Suprapubic skin (tissue), 3 donors: ENCODE measurements around the gene SACS.

Source experiments
- POLR2AphosphoS5 ChIP-seq, 3 donors: sonication (generic); formaldehyde crosslinking; IDR thresholded peaks; one replicate each; pipeline ENCODE4 v1.6.1; 2017; ENCODE audit warnings: antibody characterized with exemption in 3 of 3
- TF ChIP-seq, protein P1 (sequence below), 2 donors: fragments of 200-600 bp in 1 of 2; fragments of 450-650 bp in 1 of 2; sonication (generic) in 1 of 2; IDR thresholded peaks; one replicate each; pipeline ENCODE4 v1.5.1; 2016 to 2019; ENCODE audit warnings: antibody characterized with exemption in 2 of 2, mild to moderate bottlenecking in 1 of 2, moderate library complexity in 1 of 2

DNA sequence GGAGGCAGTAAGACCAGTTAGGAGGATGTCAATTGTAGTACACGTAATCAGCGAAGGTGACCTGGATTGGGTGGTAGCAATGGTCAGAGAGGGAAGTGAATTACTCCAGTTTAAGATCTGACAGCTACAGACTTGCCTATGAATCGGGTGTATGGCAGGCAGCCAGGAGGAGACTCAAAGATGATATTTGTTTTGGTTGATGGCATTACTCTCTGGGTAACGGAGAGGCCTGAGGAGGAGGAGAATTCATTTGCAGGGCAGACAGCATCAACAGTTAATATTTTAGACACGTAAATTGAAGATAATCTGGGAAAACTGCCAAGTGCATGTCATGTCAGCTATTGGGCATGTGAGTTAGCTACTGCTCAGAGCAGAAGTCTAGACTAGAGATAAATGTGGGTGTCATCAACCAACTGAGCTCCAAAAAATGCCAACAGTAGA, 143.6 kb downstream of the SACS start:
- TF ChIP-seq, protein P1, sequence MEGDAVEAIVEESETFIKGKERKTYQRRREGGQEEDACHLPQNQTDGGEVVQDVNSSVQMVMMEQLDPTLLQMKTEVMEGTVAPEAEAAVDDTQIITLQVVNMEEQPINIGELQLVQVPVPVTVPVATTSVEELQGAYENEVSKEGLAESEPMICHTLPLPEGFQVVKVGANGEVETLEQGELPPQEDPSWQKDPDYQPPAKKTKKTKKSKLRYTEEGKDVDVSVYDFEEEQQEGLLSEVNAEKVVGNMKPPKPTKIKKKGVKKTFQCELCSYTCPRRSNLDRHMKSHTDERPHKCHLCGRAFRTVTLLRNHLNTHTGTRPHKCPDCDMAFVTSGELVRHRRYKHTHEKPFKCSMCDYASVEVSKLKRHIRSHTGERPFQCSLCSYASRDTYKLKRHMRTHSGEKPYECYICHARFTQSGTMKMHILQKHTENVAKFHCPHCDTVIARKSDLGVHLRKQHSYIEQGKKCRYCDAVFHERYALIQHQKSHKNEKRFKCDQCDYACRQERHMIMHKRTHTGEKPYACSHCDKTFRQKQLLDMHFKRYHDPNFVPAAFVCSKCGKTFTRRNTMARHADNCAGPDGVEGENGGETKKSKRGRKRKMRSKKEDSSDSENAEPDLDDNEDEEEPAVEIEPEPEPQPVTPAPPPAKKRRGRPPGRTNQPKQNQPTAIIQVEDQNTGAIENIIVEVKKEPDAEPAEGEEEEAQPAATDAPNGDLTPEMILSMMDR (IDR thresholded peaks at IDR 0.05) = no peak
- no peak for TF ChIP-seq POLR2AphosphoS5 (IDR thresholded peaks at IDR 0.05)
